GM12873 (cell line): ENCODE results near the gene DNAJC22.

Source experiments
- TF ChIP-seq, protein P1 (sequence below): IDR thresholded peaks from 2 replicates; pipeline ENCODE4 v1.5.1; 2012; ENCODE audit warnings: low read depth, mild to moderate bottlenecking, moderate library complexity, low read length, control low read depth; ENCODE audit not compliant: insufficient read depth; ENCODE audit errors: missing control alignments

Gene DNAJC22

DNA sequence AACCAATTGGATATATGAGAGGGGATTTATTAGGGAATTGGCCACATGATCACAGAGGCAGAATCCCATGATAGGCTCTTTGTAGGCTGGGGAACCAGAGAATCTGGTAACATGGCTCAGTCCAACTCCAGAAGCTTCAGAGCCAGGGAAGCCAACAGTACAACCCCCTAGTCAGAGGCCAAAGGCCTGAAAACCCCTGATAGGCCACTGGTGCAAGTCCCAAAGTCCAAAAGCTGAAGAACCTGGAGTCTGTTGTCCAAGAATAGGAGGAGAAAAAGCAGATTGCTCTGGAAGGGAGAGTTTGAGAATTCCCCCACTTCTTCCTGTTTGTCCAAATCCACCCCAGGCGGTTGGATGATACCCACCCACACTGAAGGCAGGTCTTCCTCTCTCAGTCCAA, 31.9 kb upstream of the DNAJC22 start:
- TF ChIP-seq, protein P1, sequence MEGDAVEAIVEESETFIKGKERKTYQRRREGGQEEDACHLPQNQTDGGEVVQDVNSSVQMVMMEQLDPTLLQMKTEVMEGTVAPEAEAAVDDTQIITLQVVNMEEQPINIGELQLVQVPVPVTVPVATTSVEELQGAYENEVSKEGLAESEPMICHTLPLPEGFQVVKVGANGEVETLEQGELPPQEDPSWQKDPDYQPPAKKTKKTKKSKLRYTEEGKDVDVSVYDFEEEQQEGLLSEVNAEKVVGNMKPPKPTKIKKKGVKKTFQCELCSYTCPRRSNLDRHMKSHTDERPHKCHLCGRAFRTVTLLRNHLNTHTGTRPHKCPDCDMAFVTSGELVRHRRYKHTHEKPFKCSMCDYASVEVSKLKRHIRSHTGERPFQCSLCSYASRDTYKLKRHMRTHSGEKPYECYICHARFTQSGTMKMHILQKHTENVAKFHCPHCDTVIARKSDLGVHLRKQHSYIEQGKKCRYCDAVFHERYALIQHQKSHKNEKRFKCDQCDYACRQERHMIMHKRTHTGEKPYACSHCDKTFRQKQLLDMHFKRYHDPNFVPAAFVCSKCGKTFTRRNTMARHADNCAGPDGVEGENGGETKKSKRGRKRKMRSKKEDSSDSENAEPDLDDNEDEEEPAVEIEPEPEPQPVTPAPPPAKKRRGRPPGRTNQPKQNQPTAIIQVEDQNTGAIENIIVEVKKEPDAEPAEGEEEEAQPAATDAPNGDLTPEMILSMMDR: no peak

DNA sequence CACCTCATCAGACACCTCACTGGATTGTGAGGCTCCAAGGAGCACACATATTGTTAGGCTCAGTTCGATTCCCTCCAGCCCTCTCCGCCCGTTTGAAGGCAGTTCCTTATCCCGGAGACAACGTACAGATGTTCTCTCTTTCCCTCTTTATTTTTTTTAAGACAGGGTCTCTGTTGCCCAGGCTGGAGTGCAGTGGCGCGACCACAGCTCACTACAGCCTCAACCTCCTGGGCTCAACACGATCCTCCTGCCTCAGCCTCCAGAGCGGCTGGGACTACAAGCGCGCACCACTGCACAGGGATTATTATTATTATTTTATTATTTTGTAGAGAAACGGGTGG, 24.4 kb upstream of the DNAJC22 start:
- TF ChIP-seq, protein P1: no peak

DNA sequence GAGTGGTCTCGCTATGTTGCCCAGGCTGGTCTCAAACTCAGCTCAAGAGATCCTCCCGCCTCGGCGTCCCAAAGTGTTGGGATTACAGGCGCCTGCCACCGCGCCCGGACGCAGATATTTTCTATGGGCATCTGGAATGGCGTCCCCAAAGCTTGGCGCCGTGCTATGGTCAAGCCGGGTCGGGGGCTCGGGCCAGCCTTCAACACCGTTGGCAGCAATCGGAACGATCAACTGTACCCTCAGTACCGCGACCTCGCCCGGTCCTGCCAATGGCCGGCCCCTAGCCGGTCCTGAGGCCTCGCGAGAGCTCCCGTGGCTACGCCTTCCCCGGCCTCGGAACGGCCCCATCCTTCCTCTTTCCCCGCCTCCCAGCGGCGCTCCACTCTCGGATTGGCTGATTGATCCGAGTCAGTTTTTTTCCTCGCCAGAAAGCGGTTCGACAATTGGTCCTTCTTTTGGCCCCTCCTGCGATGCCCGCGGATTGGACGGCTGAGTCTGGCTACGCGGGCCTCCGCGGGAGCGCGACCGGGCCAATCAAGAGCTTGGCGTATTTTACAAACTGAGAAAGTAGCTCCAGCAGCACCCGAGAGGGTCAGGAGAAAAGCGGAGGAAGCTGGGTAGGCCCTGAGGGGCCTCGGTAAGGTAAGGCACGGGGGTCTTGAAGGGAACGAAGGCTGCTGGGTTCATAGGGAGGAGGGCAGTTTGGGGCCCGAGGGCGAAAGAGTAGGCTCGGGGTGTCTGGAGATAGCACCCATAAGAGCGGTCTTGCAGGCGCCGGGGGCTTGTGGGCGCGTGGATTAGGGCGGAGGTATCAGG, 23.8 kb upstream of the DNAJC22 start, which contains the start of gene TROAP:
TSS of gene TROAP (plus strand) at position 548 of the 816 bp plus-strand sequence. CDS start 354 bp downstream, outside the sequence.
- TF ChIP-seq, protein P1: no peak

DNA sequence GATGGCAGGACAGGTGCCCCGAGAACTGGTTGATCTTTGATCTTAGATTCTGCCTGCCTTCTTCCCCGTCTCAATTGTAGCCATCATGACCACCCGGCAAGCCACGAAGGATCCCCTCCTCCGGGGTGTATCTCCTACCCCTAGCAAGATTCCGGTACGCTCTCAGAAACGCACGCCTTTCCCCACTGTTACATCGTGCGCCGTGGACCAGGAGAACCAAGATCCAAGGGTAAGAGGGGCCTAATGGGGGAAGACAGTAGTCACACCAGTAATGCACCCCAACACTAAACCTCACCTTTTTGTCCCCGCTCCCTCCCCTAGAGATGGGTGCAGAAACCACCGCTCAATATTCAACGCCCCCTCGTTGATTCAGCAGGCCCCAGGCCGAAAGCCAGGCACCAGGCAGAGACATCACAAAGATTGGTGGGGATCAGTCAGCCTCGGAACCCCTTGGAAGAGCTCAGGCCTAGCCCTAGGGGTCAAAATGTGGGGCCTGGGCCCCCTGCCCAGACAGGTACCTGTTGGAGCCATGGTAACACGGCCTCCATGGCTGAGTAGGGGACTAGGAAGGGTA, 23.1 kb upstream of the DNAJC22 start:
- TF ChIP-seq, protein P1: no peak

DNA sequence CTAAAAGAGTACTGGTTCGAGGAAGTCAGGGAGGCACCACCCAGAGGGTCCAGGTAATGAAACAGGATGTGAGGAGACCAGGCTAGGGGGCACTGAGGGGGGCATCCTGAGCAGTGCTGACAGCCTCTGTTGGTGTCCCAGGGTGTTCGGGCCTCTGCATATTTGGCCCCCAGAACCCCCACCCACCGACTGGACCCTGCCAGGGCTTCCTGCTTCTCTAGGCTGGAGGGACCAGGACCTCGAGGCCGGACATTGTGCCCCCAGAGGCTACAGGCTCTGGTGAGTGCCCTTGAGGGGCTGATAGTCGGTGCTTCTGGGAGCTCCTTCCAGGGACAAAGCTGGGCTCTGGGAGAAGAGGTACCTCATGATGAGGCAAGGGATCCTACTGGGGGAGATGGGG, 21.1 kb upstream of the DNAJC22 start:
- TF ChIP-seq, protein P1: no peak

DNA sequence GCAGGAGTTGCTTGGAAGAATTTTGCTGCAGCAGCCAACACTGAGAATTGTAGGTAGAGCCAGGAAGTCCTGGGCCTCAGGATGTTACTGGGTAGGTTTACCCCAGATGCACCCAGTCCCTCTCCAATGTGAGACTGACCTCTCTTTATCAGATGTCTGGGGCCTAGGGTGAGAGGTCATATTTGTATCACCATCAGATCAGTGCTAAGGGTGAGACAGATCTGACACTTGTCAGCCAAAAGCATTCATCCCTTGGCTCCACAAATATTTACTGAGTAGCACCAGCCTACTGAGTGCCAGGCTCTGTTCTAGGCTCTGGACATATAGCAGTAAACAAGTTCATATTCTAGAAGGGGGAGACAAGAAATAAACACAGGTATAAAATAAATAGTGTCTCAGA, 19.3 kb upstream of the DNAJC22 start:
- TF ChIP-seq, protein P1: no peak

DNA sequence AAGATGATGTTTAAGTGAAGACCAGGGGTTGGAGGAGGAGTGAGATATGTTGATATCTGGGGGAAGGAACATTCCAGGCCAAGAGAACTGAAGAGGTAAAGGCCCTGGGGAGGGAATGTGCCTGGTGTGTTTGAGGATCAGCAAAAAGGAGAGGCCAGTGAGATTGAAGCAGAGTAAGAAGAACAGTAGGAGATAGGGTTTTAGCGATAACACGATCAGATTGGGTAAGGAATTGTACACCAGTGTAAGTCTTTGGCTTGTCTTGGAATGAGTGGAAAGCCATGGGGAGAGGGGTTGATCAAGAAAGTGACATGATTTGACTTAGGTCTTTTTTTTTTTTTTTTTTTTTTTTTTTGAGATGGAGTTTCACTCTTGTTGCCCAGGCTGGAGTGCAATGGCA, 18.8 kb upstream of the DNAJC22 start:
- TF ChIP-seq, protein P1: no peak
